RKO (cell line): ENCODE results near the gene TBC1D1.

Source experiments
- DNase-seq: peaks from one replicate; pipeline ENCODE4 v3.0.0-alpha.2; 2016; ENCODE audit warnings: low spot score

Gene TBC1D1

GRCh38 chr4:38082021-38082420, 191.1 kb downstream of the TBC1D1 start:
- DNase-seq, result no peak

GRCh38 chr4:38082424-38083385, 191.8 kb downstream of the TBC1D1 start:
- peak; percentile 32 for DNase-seq

- DNase-seq, result no peak
These were observed 194.2 kb downstream of the TBC1D1 start for GRCh38 chr4:38084877-38085711.

GRCh38 chr4:38085751-38086150, 194.9 kb downstream of the TBC1D1 start:
- DNase-seq, result no peak

GRCh38 chr4:38086151-38086848, 195.4 kb downstream of the TBC1D1 start:
- no peak for DNase-seq

- DNase-seq, result no peak
These were observed 196.0 kb downstream of the TBC1D1 start for GRCh38 chr4:38086849-38087226.

GRCh38 chr4:38088321-38088720, 197.4 kb downstream of the TBC1D1 start:
- DNase-seq, result no peak

GRCh38 chr4:38089961-38090360, 199.1 kb downstream of the TBC1D1 start:
- DNase-seq, result no peak

GRCh38 chr4:38090455-38091246, 199.8 kb downstream of the TBC1D1 start:
- DNase-seq, result no peak

GRCh38 chr4:38091636-38092035, 200.8 kb downstream of the TBC1D1 start:
- no peak for DNase-seq

GRCh38 chr4:38092701-38093100, 201.8 kb downstream of the TBC1D1 start:
- no peak for DNase-seq

GRCh38 chr4:38094419-38094818, 203.5 kb downstream of the TBC1D1 start:
- DNase-seq, result no peak

- no peak for DNase-seq
These were observed 204.8 kb downstream of the TBC1D1 start for GRCh38 chr4:38095691-38096090.

- no peak for DNase-seq
These were observed 206.9 kb downstream of the TBC1D1 start for GRCh38 chr4:38097818-38098217.

GRCh38 chr4:38099020-38099600, 208.2 kb downstream of the TBC1D1 start:
- no peak for DNase-seq

GRCh38 chr4:38099908-38100407, 209.1 kb downstream of the TBC1D1 start:
- DNase-seq, result no peak

GRCh38 chr4:38100474-38101255, 209.8 kb downstream of the TBC1D1 start:
- DNase-seq, result no peak

GRCh38 chr4:38101563-38101962, 210.7 kb downstream of the TBC1D1 start:
- no peak for DNase-seq

- DNase-seq, result no peak
These were observed 212.2 kb downstream of the TBC1D1 start for GRCh38 chr4:38102957-38103588.
